ENCODE results near the gene ATP8B3. TPM values are rescaled to one million over a fixed set of nuclear protein-coding genes. Genes with fewer than 3 reads are reported as not detected.

ATP8B3 gene
- total RNA-seq, 1 donor from 2014 or later: 1.1 TPM

GRCh38 chr19:1783874-1784273 lies 28.2 kb downstream of the ATP8B3 start:
- no peak overlapping the region for H3K27ac Mint-ChIP-seq (ENCODE audit: unreplicated experiment)
- H3K9me3 Mint-ChIP-seq: no peaks in the 10 kb centered on the region
- TF ChIP-seq CTCF (conservative IDR thresholded peaks at IDR 0.05): no peak
- H3K36me3 Mint-ChIP-seq (ENCODE audit: low read depth): no peaks in the 10 kb centered on the region
- peaks cover 75% of the 10 kb centered on the region for H3K27me3 Mint-ChIP-seq (ENCODE audit: low read depth)
- peaks cover 7% of the 10 kb centered on the region for H3K4me1 Mint-ChIP-seq
- no peak for DNase-seq (ENCODE audit: low read depth, low spot score)
- no peak overlapping the region for H3K4me3 Mint-ChIP-seq

DNA sequence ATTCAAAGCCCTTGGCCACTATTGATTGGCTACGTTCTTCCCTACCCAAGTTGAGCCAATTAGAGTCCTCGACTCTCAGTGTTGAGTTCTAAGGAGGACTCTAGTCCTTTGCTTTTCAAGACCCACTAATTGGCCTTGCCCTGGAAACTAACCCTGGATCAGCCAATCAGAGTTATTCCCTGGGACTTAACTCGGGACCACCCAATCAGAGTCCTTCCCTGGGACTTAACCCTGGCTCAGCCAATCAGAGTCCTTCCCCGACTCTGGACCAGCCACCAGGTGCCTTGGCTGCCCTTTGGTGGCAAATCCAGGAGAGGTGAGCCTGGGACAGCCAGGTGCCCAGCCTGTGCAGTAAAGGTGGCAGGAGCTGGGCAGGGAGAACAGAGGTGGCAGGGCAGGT lies 28.7 kb downstream of the ATP8B3 start:
- H3K9me3 Mint-ChIP-seq: no peaks in the 10 kb centered on the region
- no peaks in the 10 kb centered on the region for H3K36me3 Mint-ChIP-seq (ENCODE audit: low read depth)
- H3K4me3 Mint-ChIP-seq: no peak overlapping the region
- DNase-seq (ENCODE audit: low read depth, low spot score): no peak
- H3K4me1 Mint-ChIP-seq: peaks cover 7% of the 10 kb centered on the region
- no peak overlapping the region for H3K27ac Mint-ChIP-seq (ENCODE audit: unreplicated experiment)
- H3K27me3 Mint-ChIP-seq (ENCODE audit: low read depth): peaks cover 75% of the 10 kb centered on the region
- no peak for TF ChIP-seq CTCF (conservative IDR thresholded peaks at IDR 0.05)

DNA sequence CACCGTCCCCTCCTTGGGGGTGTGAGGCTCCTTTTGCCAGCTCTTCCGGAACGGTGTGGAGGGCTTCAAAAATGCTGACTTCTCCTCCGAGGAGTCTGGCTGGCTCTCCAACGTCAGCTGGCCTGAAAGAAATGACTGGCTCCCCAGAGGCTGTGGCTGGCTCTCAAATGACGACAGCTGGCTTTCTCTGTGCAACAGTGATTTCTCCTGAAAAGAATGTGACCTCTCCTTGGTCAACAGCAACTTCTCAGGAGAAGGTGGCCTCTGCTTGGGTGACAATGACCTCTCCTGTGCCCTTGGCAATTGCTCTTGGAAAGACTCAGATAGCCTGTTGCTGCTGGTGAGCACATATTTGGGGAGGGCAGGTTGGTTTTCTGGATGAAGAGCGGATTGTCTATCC lies 29.6 kb downstream of the ATP8B3 start:
- peaks cover 77% of the 10 kb centered on the region for H3K27me3 Mint-ChIP-seq (ENCODE audit: low read depth)
- H3K4me1 Mint-ChIP-seq: peaks cover 7% of the 10 kb centered on the region
- H3K36me3 Mint-ChIP-seq (ENCODE audit: low read depth): no peaks in the 10 kb centered on the region
- no peak overlapping the region for H3K4me3 Mint-ChIP-seq
- no peak for DNase-seq (ENCODE audit: low read depth, low spot score)
- no peaks in the 10 kb centered on the region for H3K9me3 Mint-ChIP-seq
- H3K27ac Mint-ChIP-seq (ENCODE audit: unreplicated experiment): no peak overlapping the region
- no peak for TF ChIP-seq CTCF (conservative IDR thresholded peaks at IDR 0.05)

DNA sequence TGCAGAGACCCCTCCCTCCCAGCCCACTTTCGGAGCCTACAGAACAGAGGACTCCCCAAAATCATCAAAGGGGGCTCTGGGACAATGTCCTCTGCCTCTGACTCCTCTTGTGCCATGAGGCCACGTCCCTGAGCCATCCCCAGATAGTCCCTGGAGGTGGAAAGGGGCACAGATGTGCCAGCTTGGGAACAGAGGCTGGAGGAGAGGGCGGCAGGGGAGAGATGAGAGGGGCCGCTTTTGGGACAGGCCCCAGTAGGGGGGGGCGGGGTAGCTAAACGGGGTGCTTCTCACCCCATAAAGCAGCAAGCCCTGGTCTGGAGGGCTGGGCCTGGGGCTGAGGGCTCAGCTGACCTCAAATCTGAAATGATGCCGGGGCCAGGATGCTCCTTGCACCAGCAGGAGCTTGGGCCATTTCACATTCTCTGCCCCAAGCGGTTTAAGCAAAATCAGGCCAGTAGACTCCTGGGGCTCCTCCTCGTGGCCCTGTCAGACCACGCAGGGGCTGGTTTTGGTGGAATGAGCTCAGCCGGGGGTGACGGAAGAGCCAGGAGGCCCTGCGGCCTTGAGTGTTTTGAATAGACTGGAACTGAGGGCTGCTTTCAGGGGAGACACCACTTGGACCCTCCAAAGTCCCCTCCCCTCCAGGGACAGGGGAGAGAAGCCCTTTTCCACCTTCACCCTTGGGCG lies 31.7 kb downstream of the ATP8B3 start:
- TF ChIP-seq CTCF (conservative IDR thresholded peaks at IDR 0.05): peak; percentile 19
- H3K9me3 Mint-ChIP-seq: no peaks in the 10 kb centered on the region
- H3K27ac Mint-ChIP-seq (ENCODE audit: unreplicated experiment): no peak overlapping the region
- H3K27me3 Mint-ChIP-seq (ENCODE audit: low read depth): peaks cover 84% of the 10 kb centered on the region
- H3K4me3 Mint-ChIP-seq: peak overlapping the region; percentile 9
- peaks cover 7% of the 10 kb centered on the region for H3K4me1 Mint-ChIP-seq
- peaks cover 2% of the 10 kb centered on the region for H3K36me3 Mint-ChIP-seq (ENCODE audit: low read depth)
- no peak for DNase-seq (ENCODE audit: low read depth, low spot score)

GRCh38 chr19:1779574-1779973 lies 32.5 kb downstream of the ATP8B3 start:
- TF ChIP-seq CTCF (conservative IDR thresholded peaks at IDR 0.05): no peak
- no peak overlapping the region for H3K4me3 Mint-ChIP-seq
- no peak overlapping the region for H3K27ac Mint-ChIP-seq (ENCODE audit: unreplicated experiment)
- peaks cover 2% of the 10 kb centered on the region for H3K36me3 Mint-ChIP-seq (ENCODE audit: low read depth)
- H3K9me3 Mint-ChIP-seq: no peaks in the 10 kb centered on the region
- no peak for DNase-seq (ENCODE audit: low read depth, low spot score)
- peaks cover 7% of the 10 kb centered on the region for H3K4me1 Mint-ChIP-seq
- H3K27me3 Mint-ChIP-seq (ENCODE audit: low read depth): peaks cover 87% of the 10 kb centered on the region
